Endothelial cell of umbilical vein (primary cell): Measurements from ENCODE around the gene NEDD4L. TPM values are rescaled to one million over a fixed set of nuclear protein-coding genes. Genes with fewer than 3 reads are reported as not detected.

Experiments
- BruUV-seq: library from RNA; stranded (reverse); fragments of 400-500 nt; replicated peaks from 2 replicates; lab custom pipeline; 2021; lab: Mats Ljungman, UMichigan
- CTCF ChIA-PET: fragments of 300-600, 350-600 bp; sonication (Branson Sonifier 250); formaldehyde crosslinking; loops from one replicate; lab custom pipeline; 2021; ENCODE audit warnings: antibody characterized with exemption, inconsistent platforms; lab: Charles Lee
- POLR2A ChIA-PET: fragments of 300-600, 350-600 bp; sonication (Branson Sonifier 250); formaldehyde crosslinking; loops from one replicate; lab custom pipeline; 2021; ENCODE audit warnings: antibody characterized with exemption, inconsistent platforms; lab: Charles Lee
- DNase-seq: peaks from one replicate; pipeline ENCODE4 v3.0.0-alpha.2; 2011; ENCODE audit warnings: low read depth, low spot score
- FAIRE-seq: peaks from 2 replicates; lab custom pipeline; 2011; peaks lifted over from hg19 to GRCh38; lab: Jason Lieb, UNC
- H2AFZ ChIP-seq: 2 replicates; pipeline ENCODE4 v1.6.0; 2012; ENCODE audit warnings: low read depth, low read length, control low read depth, inconsistent platforms
- H3K27ac ChIP-seq: 2 replicates; pipeline ENCODE4 v1.5.1; 2011; ENCODE audit warnings: low read depth, mild to moderate bottlenecking, control low read depth, low read length, moderate library complexity; ENCODE audit not compliant: insufficient read depth
- H3K27me3 ChIP-seq, 2 experiments: 2 replicates each; pipeline versions ENCODE4 v1.6.0 to v1.6.1; 2011; ENCODE audit warnings: low read length in 2 of 2, mixed read lengths in 1 of 2; ENCODE audit not compliant: control insufficient read depth in 2 of 2, insufficient read depth in 2 of 2
- H3K36me3 ChIP-seq, 2 experiments: 2 replicates in 1 of 2; 3 replicates in 1 of 2; pipeline ENCODE4 v1.5.1; 2011; ENCODE audit warnings: low read length in 2 of 2, mild to moderate bottlenecking in 1 of 2, moderate library complexity in 1 of 2; ENCODE audit not compliant: control insufficient read depth in 2 of 2, insufficient read depth in 2 of 2; ENCODE audit errors: extremely low read depth in 1 of 2
- H3K4me1 ChIP-seq: 3 replicates; pipeline ENCODE4 v1.5.1; 2011; ENCODE audit warnings: mild to moderate bottlenecking, low read length; ENCODE audit not compliant: control insufficient read depth, insufficient read depth; ENCODE audit errors: extremely low read depth
- H3K4me2 ChIP-seq: 2 replicates; pipeline ENCODE4 v1.6.1; 2011; ENCODE audit warnings: low read length, control low read depth, mixed read lengths; ENCODE audit not compliant: insufficient read depth
- H3K4me3 ChIP-seq, 3 experiments: fragments of 200-600 bp in 1 of 3; sonication (generic), shearing (Covaris generic) in 1 of 3; replicated peaks in 1 of 3; 2 replicates each; pipeline ENCODE4 v1.5.1; 2011 to 2016; ENCODE audit warnings: control low read depth in 3 of 3, low read length in 3 of 3, mild to moderate bottlenecking in 2 of 3, inconsistent platforms in 1 of 3, low read depth in 1 of 3, moderate library complexity in 1 of 3; ENCODE audit not compliant: insufficient read depth in 1 of 3
- H3K79me2 ChIP-seq: 2 replicates; pipeline ENCODE4 v1.6.0; 2012; ENCODE audit warnings: low read length, inconsistent platforms; ENCODE audit not compliant: control insufficient read depth, insufficient read depth
- H3K9ac ChIP-seq: replicated peaks from 2 replicates; pipeline ENCODE3; 2011; ENCODE audit warnings: low read length, control low read depth; ENCODE audit not compliant: insufficient read depth; ENCODE audit errors: extremely low read depth
- H3K9me1 ChIP-seq: replicated peaks from 3 replicates; pipeline ENCODE4 v1.6.0; 2011; ENCODE audit warnings: mild to moderate bottlenecking, low read length; ENCODE audit not compliant: control insufficient read depth, insufficient read depth; ENCODE audit errors: extremely low read depth
- H3K9me3 ChIP-seq: replicated peaks from 2 replicates; pipeline ENCODE4 v1.5.1; 2012; ENCODE audit warnings: low read length, inconsistent platforms; ENCODE audit not compliant: control insufficient read depth, insufficient read depth
- H4K20me1 ChIP-seq: replicated peaks from 2 replicates; pipeline ENCODE3; 2011; ENCODE audit warnings: mild to moderate bottlenecking, low read length; ENCODE audit not compliant: control insufficient read depth, insufficient read depth; ENCODE audit errors: extremely low read depth
- CTCF ChIP-seq, 2 donors: IDR thresholded peaks; 1 replicate in 1 of 2; 2 replicates in 1 of 2; pipeline ENCODE4 v1.5.1; 2011; ENCODE audit warnings: low read length in 2 of 2, mild to moderate bottlenecking in 2 of 2, moderate library complexity in 2 of 2, control low read depth in 1 of 2, inconsistent platforms in 1 of 2, low read depth in 1 of 2; ENCODE audit not compliant: insufficient read depth in 1 of 2; ENCODE audit errors: extremely low read depth in 1 of 2
- EZH2 ChIP-seq: IDR thresholded peaks from 2 replicates; pipeline ENCODE4 v1.6.1; 2012; ENCODE audit warnings: borderline replicate concordance, low read depth, mild to moderate bottlenecking, moderate library complexity, low read length, inconsistent platforms; ENCODE audit not compliant: severe bottlenecking
- FOS ChIP-seq: IDR thresholded peaks from 2 replicates; pipeline ENCODE4 v1.6.1; 2011; ENCODE audit warnings: mild to moderate bottlenecking, low read length, moderate library complexity, borderline replicate concordance; ENCODE audit not compliant: insufficient read depth
- GATA2 ChIP-seq: IDR thresholded peaks from 2 replicates; pipeline ENCODE4 v1.7.0; 2011; ENCODE audit warnings: low read depth, mild to moderate bottlenecking, moderate library complexity, mixed read lengths, low read length; ENCODE audit not compliant: insufficient read length, insufficient read depth
- JUN ChIP-seq: IDR thresholded peaks from 2 replicates; pipeline ENCODE4 v1.6.1; 2011; ENCODE audit warnings: borderline replicate concordance, low read depth; ENCODE audit not compliant: insufficient read length, insufficient read depth
- MYC ChIP-seq: IDR thresholded peaks from one replicate; pipeline ENCODE4 v1.6.1; 2011; ENCODE audit warnings: mild to moderate bottlenecking, low read depth, low read length
- POLR2A ChIP-seq: IDR thresholded peaks from 2 replicates; pipeline ENCODE4 v1.6.1; 2012; ENCODE audit warnings: low read depth, mild to moderate bottlenecking, control low read depth, low read length
- POLR2AphosphoS5 ChIP-seq: IDR thresholded peaks from 2 replicates; pipeline ENCODE4 v1.6.1; 2012; ENCODE audit warnings: low read depth, mild to moderate bottlenecking, control low read depth, low read length, moderate library complexity; ENCODE audit not compliant: insufficient read depth
- dilution Hi-C: fragments of 300-500 bp; cut with MboI; formaldehyde crosslinking; loops from one replicate; pipeline ENCODE4 v1.15.0; 2019; ENCODE audit warnings: low sequenced_read_pairs; ENCODE audit not compliant: extremely low pct_ligation_motif_present
- intact Hi-C: fragments of 100-400 bp; cut with micrococcal nuclease; formaldehyde crosslinking; loops from one replicate; pipeline ENCODE4 v1.10.0; 2022
- polyA plus RNA-seq, 4 experiments: library from polyadenylated mRNA; depleted of rRNA in 3 of 4; stranded (reverse) in 3 of 4; unstranded in 1 of 4; fragments of >200 nt; gene quantifications; 2 replicates each; pipeline versions ENCODE4 v1.2.1 to v1.2.3, GENCODE V29; 2011 to 2012; ENCODE audit warnings: missing spikeins in 1 of 4
- total RNA-seq: library from RNA; stranded (reverse); gene quantifications from 2 replicates; pipeline ENCODE4 v1.2.3, GENCODE V29; 2021
- TF ChIP-seq, protein P1 (sequence below): IDR thresholded peaks from 2 replicates; pipeline ENCODE4 v1.6.1; 2011; ENCODE audit not compliant: insufficient read depth, insufficient read length

The NEDD4L gene
- total and polyA plus RNA-seq, 2 donors (not counting 3 experiments of a cell fraction or from before 2014, with no cell fraction given) = 20.5 to 78.9 TPM

GRCh38 chr18:58308463-58308862, 264.4 kb downstream of the NEDD4L start:
- ChIA-PET POLR2A (no interaction called here), CTCF (interaction anchor here (0.9 to 1.5 kb wide), 2 partner anchors 13 to 17 kb away, joined by 3 to 4 read pairs; no protein-coding TSS in a partner anchor)
- Histone ChIP-seq H3K79me2 (no peaks in the 10 kb centered on the region), H3K36me3 (no peaks in the 10 kb centered on the region), H2AFZ (no peak overlapping the region), H3K4me3 (no peak overlapping the region), H3K27ac (no peak overlapping the region), H3K9ac (no peak overlapping the region), H3K9me3 (no peaks in the 10 kb centered on the region), H3K4me1 (peaks cover 1% of the 10 kb centered on the region), H3K27me3 (no peaks in the 10 kb centered on the region), H3K4me2 (no peak overlapping the region), H3K9me1 (no peaks in the 10 kb centered on the region), H4K20me1 (no peaks in the 10 kb centered on the region)
- DNase-seq (no peak), FAIRE-seq (no peak)
- intact Hi-C loops = no loop called here
- BruUV-seq = no TSS peak
- dilution Hi-C loops = no loop called here
- no peak for TF ChIP-seq POLR2A
- no peak for TF ChIP-seq EZH2
- TF ChIP-seq JUN = no peak
- TF ChIP-seq CTCF (IDR thresholded peaks at IDR 0.05; ENCODE audit: extremely low read depth in 1 of 2, insufficient read depth in 1 of 2, low read depth in 1 of 2, low read length in 2 of 2) = no peak
- TF ChIP-seq, protein P1, sequence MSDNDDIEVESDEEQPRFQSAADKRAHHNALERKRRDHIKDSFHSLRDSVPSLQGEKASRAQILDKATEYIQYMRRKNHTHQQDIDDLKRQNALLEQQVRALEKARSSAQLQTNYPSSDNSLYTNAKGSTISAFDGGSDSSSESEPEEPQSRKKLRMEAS = no peak
- TF ChIP-seq GATA2 = no peak
- TF ChIP-seq FOS = no peak
- TF ChIP-seq POLR2AphosphoS5 = no peak
- no peak for TF ChIP-seq MYC
